Pancreas (tissue), 10 donors: ENCODE measurements around the gene SKAP1. TPM values are rescaled to one million over a fixed set of nuclear protein-coding genes. Genes with fewer than 3 reads are reported as not detected.
"Not testable (repeated sequence)": the region's sequence is repeated elsewhere in the genome, so short reads cannot be mapped to it uniquely, and the experiment has no call there.

Experiments
- ATAC-seq, 4 donors: fragments of 200-7000 bp; cut with Tn5 transposase; one replicate each; pipeline versions ENCODE4 v1.8.0 to v1.9.1; 2020; ENCODE audit warnings: mild to moderate bottlenecking in 4 of 4, moderate library complexity in 4 of 4
- DNase-seq, 6 donors: peaks; one replicate each; pipeline ENCODE4 v3.0.0-alpha.2; 2020
- FAIRE-seq: peaks from 2 replicates; lab custom pipeline; 2012; peaks lifted over from hg19 to GRCh38; lab: Jason Lieb, UNC
- H3K27ac ChIP-seq, 4 donors: fragments of 200-600 bp; sonication (generic); 1 replicate in 3 of 4; 2 replicates in 1 of 4; pipeline versions ENCODE4 v1.5.0 to v1.8.0; 2020
- H3K27me3 ChIP-seq, 4 donors: fragments of 200-600 bp; one replicate each; pipeline ENCODE4 v1.8.0; 2021
- H3K36me3 ChIP-seq, 3 donors: fragments of 200-600 bp; sonication (generic) in 1 of 3; one replicate each; pipeline versions ENCODE4 v1.5.0 to v1.8.0; 2020 to 2021
- H3K4me1 ChIP-seq, 3 donors: fragments of 200-600 bp; one replicate each; pipeline ENCODE4 v1.8.0; 2021
- H3K4me3 ChIP-seq, 4 donors: fragments of 200-600 bp; sonication (generic) in 2 of 4; one replicate each; pipeline versions ENCODE4 v1.5.0 to v1.8.0; 2020 to 2021
- H3K9me3 ChIP-seq, 4 donors: fragments of 200-600 bp; one replicate each; pipeline ENCODE4 v1.8.0; 2021
- CTCF ChIP-seq, 4 donors: fragments of 200-600 bp; sonication (generic) in 3 of 4; IDR thresholded peaks; one replicate each; pipeline versions ENCODE4 v1.5.0 to v1.8.0; 2021; ENCODE audit warnings: antibody characterized with exemption in 4 of 4
- WGBS, 2 donors: extraction: QIAGEN DNeasy Blood & Tissue Kit; methylation state at CpG; one replicate each; pipeline ENCODE4 v1.1.7; 2013; 5-methylcytosine and 5-hydroxymethylcytosine counted together
- intact Hi-C, 3 donors: fragments of 100-400 bp; cut with DNase I; formaldehyde crosslinking; loops; one replicate each; pipeline versions ENCODE4 v1.11.1 to v1.14.2; 2022
- polyA plus RNA-seq, 2 donors: library from polyadenylated mRNA; stranded (reverse); fragments of 200-250 nt; gene quantifications; one replicate each; pipeline ENCODE4 v1.2.3, GENCODE V29; 2013
- total RNA-seq, 6 donors: library from RNA; stranded (reverse); fragmentation: NEBNext Ultra II Directional in 4 of 6; extraction: Animal tissue kit (Norgen Biotek cat#: 25700) in 4 of 6; gene quantifications; one replicate each; pipeline versions ENCODE4 v1.2.1 to v1.2.4, GENCODE V29; 2021 to 2023
- donor health status: healthy with polysubstance abuse.
- donor health status: DM: no; HTN: no; CAD: no; lungs with moderate emphysema.
- donor health status: DM: no; HTN: no; CAD: no.
- donor health status: control.
- donor health status: control.
- donor health status: Bipolar disorder and iron deficiency.
- donor health status: DM: yes; HTN: yes; CAD: no.
- donor health status: DM: no; HTN: no; CAD: no.
- donor health status: DM: no; HTN: no; CAD: no.
- donor health status: DM: yes; HTN: yes; CAD: no.

Gene SKAP1
- total and polyA plus RNA-seq, 8 donors: 0.92 to 5.2 (median 3.0) TPM

- DNase-seq: no peak
- Histone ChIP-seq H3K4me3 (no peak overlapping the region), H3K27ac (no peak overlapping the region), H3K9me3 (no peaks in the 10 kb centered on the region), H3K27me3 (peaks cover 0 to 4% (median 0%) of the 10 kb centered on the region in 4 donors), H3K4me1 (no peaks in the 10 kb centered on the region), H3K36me3 (no peaks in the 10 kb centered on the region)
- TF ChIP-seq CTCF (IDR thresholded peaks at IDR 0.05): no peak
- FAIRE-seq: no peak
- intact Hi-C loops: no loop called here
- ATAC-seq: no peak
- WGBS, 2 donors: 91 to 94% methylated on average over 2 of the region's 2 CpGs
Observed at GRCh38 chr17:48340916-48341315, 89.1 kb downstream of the SKAP1 start.

GRCh38 chr17:48338720-48339119 lies 91.3 kb downstream of the SKAP1 start:
- no peak for TF ChIP-seq CTCF (IDR thresholded peaks at IDR 0.05)
- FAIRE-seq (no peak), DNase-seq (no peak), ATAC-seq (no peak)
- 28 to 30% methylated on average over 2 of the region's 2 CpGs for WGBS, 2 donors
- Histone ChIP-seq H3K9me3 (no peaks in the 10 kb centered on the region), H3K27me3 (peaks cover 0 to 19% (median 3%) of the 10 kb centered on the region in 4 donors), H3K27ac (no peak overlapping the region), H3K36me3 (no peaks in the 10 kb centered on the region), H3K4me1 (no peaks in the 10 kb centered on the region), H3K4me3 (no peak overlapping the region)
- intact Hi-C loops: no loop called here

- H3K4me3 ChIP-seq, ATAC-seq, DNase-seq, H3K36me3 ChIP-seq, H3K9me3 ChIP-seq, H3K4me1 ChIP-seq, intact Hi-C loops, FAIRE-seq, H3K27ac ChIP-seq: not testable (repeated sequence)
- H3K27me3 ChIP-seq: peaks cover 0 to 22% (median 3%) of the 10 kb centered on the region in 4 donors
- 75 to 83% methylated on average over 2 of the region's 2 CpGs for WGBS, 2 donors
Observed at GRCh38 chr17:48337903-48338302, 92.1 kb downstream of the SKAP1 start.

- Histone ChIP-seq H3K4me1 (no peaks in the 10 kb centered on the region), H3K36me3 (no peaks in the 10 kb centered on the region), H3K27ac (no peak overlapping the region), H3K9me3 (no peaks in the 10 kb centered on the region), H3K27me3 (peaks cover 3 to 25% (median 4%) of the 10 kb centered on the region in 4 donors), H3K4me3 (no peak overlapping the region)
- 68 to 75% methylated on average over 2 of the region's 2 CpGs for WGBS, 2 donors
- intact Hi-C loops: no loop called here
- no peak for FAIRE-seq
- ATAC-seq: no peak
- no peak for TF ChIP-seq CTCF (IDR thresholded peaks at IDR 0.05)
- no peak for DNase-seq
Observed at GRCh38 chr17:48336986-48337385, 93.0 kb downstream of the SKAP1 start.

GRCh38 chr17:48335858-48336500 lies 94.0 kb downstream of the SKAP1 start:
- intact Hi-C loops: no loop called here
- ATAC-seq: peak in 2 of 4 donors; percentile 59 to 68
- DNase-seq: no peak
- Histone ChIP-seq H3K27me3 (peaks cover 3 to 33% (median 6%) of the 10 kb centered on the region in 4 donors), H3K9me3 (no peaks in the 10 kb centered on the region), H3K4me3 (no peak overlapping the region), H3K4me1 (no peaks in the 10 kb centered on the region), H3K27ac (no peak overlapping the region), H3K36me3 (no peaks in the 10 kb centered on the region)
- 4 to 8% methylated on average over 5 of the region's 5 CpGs for WGBS, 2 donors
- peak; percentile 98 for FAIRE-seq
- TF ChIP-seq CTCF (IDR thresholded peaks at IDR 0.05): peak in 3 of 4 donors; percentile 30 to 67 (median 57)
